GM21367 (cell line): ENCODE results near the gene EZR.

Experiments
- ATAC-seq: cut with Tn5 transposase; IDR thresholded peaks from one replicate; pipeline ENCODE4 v1.9.1; 2021; ENCODE audit not compliant: unreplicated experiment

The EZR gene

DNA sequence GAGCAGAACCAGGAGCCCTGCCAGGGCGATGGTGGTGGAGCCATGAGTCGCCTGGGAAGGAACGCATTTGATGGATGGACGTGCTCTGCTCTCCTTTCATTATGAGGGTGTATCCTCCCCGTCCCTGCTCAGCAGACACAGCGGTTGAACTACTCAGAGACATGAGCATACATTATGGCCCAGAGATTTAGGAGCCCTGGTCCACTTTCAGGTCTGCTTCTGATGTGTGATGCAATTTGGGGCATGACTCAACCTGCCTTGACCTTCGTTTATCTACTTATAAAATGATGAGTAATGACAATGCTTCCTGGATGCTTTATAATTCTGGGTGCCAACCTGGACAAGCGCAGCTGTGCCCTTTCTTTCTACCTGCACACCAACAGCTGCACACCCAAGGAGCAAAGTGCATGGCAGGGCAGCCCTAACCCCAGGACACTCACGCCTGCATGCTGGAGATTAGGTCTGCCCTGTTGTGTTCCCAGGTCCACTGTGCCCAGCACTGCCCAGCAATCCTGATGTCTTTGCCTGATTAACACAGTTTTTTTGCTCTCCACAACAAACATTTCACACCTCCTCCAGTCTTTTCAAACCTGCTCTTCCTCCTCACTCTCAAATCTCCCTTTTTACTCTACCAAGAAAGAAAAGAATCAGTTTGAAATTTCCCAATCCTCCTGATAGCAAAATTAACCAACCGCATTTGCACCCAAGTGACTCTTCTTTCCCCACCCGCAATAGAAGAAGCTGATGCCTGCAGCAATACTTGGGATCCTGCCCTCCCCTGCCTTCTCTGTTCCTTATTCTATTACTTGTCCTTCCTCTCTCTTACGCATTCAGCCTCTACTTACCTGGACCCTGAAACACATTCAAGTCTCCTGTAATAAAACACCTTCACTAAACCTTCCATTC is 81.2 kb downstream of the EZR start:
- ATAC-seq: no peak

GRCh38 chr6:158737082-158737709 is 82.0 kb downstream of the EZR start:
- no peak for ATAC-seq

DNA sequence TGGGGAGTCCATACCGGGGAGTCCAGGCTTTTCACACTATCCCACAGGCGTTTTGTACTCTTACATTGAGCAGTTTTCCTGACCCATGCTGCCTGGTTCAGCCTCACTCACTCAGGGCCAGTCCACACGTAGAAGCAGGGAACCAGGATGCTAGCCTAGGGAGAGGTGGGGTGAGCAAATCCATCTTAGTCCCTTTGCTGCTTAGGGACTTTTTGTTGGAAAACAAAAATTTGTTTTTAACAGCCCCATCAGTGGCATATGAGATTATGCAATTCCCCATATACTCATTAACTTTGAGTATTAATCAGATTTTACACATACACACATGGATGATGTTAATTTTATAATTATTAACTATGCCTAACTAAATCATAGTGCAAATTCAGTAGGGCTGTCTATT is 84.2 kb downstream of the EZR start:
- ATAC-seq: no peak

GRCh38 chr6:158730541-158730907 is 88.6 kb downstream of the EZR start:
- ATAC-seq: no peak

GRCh38 chr6:158729906-158730540 is 89.1 kb downstream of the EZR start:
- ATAC-seq: no peak

GRCh38 chr6:158725704-158726103 is 93.5 kb downstream of the EZR start:
- ATAC-seq: no peak

DNA sequence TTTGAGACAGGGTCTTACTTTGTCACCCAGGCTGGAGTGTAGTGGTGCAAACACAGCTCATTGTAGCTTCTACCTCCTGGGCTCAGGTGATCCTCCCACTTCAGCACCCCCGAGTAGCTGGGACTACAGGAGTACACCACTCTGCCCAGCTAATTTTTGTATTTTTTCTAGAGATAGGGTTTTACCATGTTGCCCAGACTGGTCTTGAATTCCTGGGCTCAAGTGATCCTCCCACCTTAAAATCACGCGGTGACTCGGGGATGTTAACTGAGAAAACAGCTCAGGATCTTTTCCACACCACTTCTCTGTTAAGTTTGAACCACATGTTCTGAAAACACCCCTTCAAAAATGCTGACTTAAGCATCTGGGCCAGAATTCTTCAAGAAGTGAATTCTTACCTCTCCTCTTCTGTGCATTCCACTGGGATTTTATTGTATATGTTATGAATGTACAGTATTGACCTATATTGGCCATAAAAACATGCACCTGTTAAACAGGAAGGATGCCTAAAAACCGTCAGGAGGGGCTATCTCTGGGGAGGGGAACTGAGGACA is 96.9 kb downstream of the EZR start:
- no peak for ATAC-seq

DNA sequence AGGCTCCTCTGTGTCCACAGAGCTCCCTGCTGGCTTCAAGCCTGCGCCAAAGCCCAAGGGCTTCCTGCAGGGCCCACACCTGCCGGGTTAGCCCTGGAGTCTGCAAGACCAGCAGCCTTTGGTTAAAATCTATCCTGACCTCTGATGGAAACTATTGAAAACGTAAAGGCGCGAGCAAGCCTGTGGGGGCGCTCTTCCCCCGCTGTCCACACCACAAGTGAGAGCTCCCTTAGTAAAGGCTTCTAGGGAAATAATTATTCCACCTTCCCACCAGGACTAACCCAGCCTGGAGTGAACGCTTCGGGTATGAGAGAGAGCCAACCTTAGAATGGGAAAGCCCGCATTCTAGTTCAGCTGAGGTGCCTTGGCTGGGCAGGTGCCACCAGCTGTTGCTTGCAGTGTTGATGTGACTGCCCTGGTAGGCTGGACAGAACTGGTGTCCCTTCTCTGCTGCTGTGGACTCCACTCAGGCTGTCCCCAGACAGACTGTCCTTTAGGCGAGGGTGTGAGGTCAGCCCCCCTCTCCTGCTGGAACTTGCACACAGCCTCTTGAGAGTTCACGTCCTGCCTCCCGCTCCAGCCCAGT is 100.6 kb downstream of the EZR start:
- no peak for ATAC-seq

DNA sequence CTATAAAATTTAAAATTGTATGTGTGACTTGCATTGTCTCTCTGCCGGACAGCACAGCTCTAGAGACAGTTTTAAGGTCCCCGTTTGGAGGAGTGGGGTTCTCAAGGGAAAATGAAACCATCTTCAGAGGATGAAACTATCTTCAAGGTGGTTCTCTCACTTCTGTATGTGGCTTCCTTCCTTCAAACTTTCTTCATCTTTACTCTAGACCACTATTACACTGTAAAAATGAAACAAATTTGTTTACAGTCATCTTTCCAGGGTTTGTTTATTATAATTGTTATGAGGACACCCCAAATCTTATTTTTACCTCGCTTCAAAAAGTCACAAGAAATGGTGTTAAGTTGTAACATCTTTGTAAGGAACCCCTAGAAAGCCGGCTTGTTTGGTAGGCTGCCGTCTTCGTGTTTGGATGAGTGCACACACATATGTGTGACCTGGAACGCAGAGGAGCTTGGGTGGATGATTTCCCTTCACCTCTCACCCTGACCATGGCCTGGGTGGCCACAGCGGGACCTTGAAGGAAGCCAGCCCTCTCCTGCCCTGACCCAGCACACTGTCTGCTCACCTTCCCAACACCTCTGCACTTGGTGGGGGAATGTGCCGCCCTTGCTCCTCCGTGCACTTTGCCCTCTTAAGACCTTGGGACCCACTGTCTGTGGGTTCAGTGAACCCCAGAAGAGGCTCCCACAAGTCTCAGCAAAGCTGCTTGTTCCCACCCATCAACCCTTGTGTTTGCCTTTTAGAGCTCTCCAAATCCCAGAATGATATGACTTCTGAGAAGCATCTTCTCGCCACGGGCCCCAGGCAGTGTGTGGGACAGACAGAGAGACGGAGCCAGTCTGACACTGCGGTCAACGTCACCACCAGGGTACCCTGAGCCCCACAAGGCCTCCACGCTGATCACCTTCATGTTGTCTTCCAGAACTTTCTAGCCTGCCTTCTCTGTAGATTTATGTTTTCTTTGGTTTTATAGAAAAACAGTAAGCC is 101.5 kb downstream of the EZR start:
- ATAC-seq: peak; percentile 57
